DMS79 treated with DMSO at 0.1 percent for 48 hours (cell line): ENCODE results near the gene HRAS.

ENCODE experiments used
- DNase-seq: peaks from one replicate; lab custom pipeline; 2025; lab: John Stamatoyannopoulos, UW

The HRAS gene

GRCh38 chr11:494761-495536 is 40.4 kb downstream of the HRAS start:
- no peak for DNase-seq

DNA sequence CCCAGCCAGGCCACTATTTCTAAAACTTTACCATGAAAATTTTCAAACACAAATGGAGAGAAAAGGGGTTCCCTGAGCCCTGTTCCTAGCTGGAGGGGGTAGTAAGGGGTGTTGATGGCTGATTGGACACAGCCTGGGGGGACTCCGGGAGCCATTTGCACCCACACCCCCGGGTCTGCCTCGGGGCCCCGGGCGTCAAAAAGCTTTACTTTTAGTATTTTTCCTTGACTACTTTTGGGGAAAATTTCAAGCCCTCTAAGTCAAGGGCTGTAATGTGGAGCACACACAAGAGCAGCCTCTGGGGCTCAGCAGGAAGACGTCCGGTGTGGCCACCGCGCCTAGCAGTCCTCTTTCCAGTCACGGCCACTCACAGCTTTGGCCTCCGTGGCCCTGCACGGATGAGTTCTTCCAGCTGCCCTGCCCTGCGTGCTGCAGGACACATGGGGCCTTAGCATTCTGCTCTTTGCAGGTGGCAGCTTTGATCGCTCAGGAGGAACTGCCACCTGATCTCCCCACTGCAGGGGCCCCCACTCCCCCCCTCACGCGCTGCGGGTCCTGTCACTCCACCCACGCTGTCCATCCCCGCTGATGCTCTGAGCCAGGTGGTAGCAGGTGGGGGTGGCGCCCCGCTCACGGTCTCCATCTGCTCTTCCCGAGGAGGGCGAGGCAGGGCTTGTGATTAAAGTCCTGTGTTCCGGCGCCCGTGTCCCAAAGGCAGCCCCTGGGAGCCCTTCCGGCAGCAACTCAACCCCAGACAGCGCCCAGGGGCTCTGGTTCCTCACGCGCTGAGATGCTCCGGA is 42.7 kb downstream of the HRAS start:
- DNase-seq, result no peak

GRCh38 chr11:491358-491757 is 44.0 kb downstream of the HRAS start:
- DNase-seq, result no peak

DNA sequence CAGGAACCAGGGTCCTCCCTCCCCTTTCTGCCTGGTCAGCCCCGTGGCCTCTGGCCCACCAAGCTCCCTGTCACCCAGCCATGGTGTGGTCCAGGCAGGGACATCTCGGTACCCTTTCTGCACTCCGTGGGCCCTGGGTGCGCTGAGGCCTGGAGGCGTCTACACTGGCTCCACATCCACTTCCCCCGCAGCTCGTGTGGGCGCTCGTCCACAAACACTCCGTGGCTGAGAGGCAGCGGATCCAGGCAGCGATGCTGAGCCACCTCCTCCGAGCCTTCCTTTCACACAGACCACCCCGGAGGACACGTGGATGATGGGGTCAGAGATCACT is 44.5 kb downstream of the HRAS start:
- no peak for DNase-seq

DNA sequence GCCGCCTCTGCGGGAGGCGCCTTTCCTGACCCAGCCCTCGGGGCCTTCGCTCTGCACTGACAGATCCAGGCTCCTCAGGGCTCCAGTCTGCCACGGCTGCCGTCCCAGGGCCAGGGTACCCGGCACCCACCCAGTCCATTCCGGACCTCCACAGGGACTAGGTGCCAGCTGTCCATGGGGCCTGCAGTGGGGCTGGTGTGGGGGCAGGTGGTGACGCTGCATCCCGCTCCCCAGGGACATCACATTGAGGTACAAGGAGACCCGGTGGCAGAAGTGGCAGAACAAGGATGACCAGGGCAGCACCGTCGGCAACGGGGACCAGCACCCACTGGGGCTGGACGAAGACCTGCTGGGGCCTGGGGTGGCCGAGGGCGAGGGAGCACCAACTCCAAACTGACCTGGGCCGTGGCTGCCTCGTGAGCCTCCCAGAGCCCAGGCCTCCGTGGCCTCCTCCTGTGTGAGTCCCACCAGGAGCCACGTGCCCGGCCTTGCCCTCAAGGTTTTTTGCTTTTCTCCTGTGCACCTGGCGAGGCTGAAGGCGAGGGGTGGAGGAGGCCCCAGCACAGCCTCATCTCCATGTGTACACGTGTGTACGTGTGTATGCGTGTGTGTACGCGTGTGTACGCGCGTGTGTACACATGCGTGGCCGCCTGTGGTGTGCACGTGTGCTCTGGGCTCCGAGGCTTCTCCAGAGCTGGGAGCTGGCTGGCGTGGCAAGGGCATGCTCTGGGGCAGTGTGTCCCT is 45.0 kb downstream of the HRAS start:
- DNase-seq, result no peak

DNA sequence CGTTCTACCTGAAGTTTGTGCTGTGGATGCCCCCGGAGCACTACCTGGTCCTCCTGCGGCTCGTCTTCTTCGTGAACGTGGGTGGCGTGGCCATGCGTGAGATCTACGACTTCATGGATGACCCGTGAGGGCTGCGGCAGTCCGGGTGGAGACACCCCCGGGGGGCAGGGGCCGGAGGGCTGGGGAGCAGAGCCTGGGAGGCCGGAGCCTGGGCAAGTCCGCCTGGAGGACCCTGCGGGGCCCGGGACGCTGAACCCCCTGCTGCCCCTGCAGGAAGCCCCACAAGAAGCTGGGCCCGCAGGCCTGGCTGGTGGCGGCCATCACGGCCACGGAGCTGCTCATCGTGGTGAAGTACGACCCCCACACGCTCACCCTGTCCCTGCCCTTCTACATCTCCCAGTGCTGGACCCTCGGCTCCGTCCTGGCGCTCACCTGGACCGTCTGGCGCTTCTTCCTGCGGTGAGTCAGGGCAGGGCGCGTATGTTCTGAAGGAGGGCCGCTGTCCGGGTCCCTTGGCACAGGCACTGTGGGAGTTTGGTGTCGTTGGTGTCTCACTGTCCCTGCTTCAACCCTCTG is 45.7 kb downstream of the HRAS start:
- DNase-seq, result no peak

- DNase-seq, result no peak
Observed at GRCh38 chr11:488992-489391, 46.4 kb downstream of the HRAS start.

GRCh38 chr11:488579-488978 is 46.8 kb downstream of the HRAS start:
- no peak for DNase-seq

GRCh38 chr11:488062-488461 is 47.3 kb downstream of the HRAS start:
- DNase-seq, result no peak

GRCh38 chr11:487571-488021 is 47.8 kb downstream of the HRAS start:
- no peak for DNase-seq

DNA sequence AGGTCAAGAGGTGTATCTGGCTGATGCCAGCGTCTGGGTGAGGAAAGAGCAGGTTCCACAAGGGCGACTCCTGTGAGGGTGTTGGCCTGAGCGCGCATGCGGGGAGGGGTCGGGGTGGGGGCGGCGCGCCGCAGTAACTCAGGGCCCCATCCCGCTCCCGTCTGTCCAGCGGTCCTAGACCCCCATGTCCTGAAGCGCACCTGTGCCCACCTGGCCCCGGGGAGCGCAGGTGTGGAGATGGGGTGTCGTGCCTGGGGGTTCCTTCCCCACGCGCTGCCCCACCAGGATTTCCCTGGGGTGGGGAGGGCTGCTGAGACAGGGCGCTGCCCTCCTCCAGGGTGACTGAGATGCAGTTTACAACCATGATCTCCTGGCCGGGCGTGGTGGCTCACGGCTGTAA is 49.2 kb downstream of the HRAS start:
- no peak for DNase-seq

DNA sequence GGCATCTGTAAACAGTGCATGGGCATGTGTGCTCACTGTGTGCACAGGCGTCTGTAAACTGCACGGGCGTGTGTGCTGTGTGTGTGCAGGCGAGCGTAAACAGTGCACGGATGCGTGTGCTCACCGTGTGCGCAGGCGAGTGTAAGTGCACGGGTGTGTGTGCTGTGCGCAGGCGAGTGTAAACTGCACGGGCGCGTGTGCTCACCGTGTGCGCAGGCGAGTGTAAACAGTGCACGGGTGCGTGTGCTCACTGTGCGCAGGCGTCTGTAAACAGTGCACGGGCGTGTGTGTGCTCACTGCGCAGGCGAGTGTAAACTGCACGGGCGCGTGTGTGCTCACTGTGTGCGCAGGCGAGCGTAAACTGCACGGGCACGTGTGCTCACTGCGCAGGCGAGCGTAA is 50.8 kb downstream of the HRAS start:
- no peak for DNase-seq
